A549 treated with Hydrocortisone at 1 μM for 4 hours (cell line): ENCODE results near the gene RGS13. TPM values are rescaled to one million over a fixed set of nuclear protein-coding genes. Genes with fewer than 3 reads are reported as not detected.

Experiments
- total RNA-seq: library from RNA; stranded (reverse); fragments of 200-300 nt; extraction: Qiagen RNA extraction; gene quantifications from 5 replicates; pipeline ENCODE4 v1.2.3, GENCODE V29; 2022

The RGS13 gene, protein sequence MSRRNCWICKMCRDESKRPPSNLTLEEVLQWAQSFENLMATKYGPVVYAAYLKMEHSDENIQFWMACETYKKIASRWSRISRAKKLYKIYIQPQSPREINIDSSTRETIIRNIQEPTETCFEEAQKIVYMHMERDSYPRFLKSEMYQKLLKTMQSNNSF
- total RNA-seq = not detected in 5 replicates

GRCh38 chr1:192635939-192636338 is at the start of gene RGS13:
RGS13 (plus strand) TSS chr1:192636147; CDS start chr1:192644335, 8,188 bp downstream.

Other genes with a start within 250 kb of the RGS13 start
- not detected in 5 replicates for gene RGS1, start 60.4 kb upstream of the RGS13 start, total RNA-seq
- gene RGS2, start 172.9 kb downstream of the RGS13 start, total RNA-seq = 122 to 186 TPM (median 144 TPM) in 5 replicates